ENCODE results near the gene TALDO1.

DNA sequence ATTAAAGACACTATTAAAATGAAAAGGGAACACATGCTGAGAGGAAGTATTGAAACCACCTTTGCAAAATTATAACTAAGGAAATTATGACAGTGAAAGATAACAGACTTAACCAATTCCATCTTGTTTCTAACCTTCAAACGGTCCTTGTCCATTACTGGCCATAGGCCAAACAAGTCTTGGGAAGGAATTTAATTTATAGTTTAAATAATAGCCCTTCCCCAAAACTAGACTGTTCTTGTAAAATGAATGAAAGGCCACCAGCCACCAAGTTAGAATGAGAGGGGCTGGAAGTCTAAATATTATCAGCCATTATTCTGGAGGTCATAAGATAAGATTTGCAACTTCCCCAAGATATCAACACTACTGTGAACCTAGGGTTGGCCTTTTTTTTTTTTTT lies 1.8 kb upstream of the TALDO1 start:
- TF ChIP-seq, protein P1, sequence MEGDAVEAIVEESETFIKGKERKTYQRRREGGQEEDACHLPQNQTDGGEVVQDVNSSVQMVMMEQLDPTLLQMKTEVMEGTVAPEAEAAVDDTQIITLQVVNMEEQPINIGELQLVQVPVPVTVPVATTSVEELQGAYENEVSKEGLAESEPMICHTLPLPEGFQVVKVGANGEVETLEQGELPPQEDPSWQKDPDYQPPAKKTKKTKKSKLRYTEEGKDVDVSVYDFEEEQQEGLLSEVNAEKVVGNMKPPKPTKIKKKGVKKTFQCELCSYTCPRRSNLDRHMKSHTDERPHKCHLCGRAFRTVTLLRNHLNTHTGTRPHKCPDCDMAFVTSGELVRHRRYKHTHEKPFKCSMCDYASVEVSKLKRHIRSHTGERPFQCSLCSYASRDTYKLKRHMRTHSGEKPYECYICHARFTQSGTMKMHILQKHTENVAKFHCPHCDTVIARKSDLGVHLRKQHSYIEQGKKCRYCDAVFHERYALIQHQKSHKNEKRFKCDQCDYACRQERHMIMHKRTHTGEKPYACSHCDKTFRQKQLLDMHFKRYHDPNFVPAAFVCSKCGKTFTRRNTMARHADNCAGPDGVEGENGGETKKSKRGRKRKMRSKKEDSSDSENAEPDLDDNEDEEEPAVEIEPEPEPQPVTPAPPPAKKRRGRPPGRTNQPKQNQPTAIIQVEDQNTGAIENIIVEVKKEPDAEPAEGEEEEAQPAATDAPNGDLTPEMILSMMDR (IDR thresholded peaks at IDR 0.05; ENCODE audit: insufficient read depth, low read depth, low read length) = no peak
- TF ChIP-seq EZH2 (IDR thresholded peaks at IDR 0.05; ENCODE audit: insufficient read depth, low read length) = no peak

Measured in astrocyte (in vitro differentiated cells and primary cell).